ENCODE data around the gene TGM2.

DNA sequence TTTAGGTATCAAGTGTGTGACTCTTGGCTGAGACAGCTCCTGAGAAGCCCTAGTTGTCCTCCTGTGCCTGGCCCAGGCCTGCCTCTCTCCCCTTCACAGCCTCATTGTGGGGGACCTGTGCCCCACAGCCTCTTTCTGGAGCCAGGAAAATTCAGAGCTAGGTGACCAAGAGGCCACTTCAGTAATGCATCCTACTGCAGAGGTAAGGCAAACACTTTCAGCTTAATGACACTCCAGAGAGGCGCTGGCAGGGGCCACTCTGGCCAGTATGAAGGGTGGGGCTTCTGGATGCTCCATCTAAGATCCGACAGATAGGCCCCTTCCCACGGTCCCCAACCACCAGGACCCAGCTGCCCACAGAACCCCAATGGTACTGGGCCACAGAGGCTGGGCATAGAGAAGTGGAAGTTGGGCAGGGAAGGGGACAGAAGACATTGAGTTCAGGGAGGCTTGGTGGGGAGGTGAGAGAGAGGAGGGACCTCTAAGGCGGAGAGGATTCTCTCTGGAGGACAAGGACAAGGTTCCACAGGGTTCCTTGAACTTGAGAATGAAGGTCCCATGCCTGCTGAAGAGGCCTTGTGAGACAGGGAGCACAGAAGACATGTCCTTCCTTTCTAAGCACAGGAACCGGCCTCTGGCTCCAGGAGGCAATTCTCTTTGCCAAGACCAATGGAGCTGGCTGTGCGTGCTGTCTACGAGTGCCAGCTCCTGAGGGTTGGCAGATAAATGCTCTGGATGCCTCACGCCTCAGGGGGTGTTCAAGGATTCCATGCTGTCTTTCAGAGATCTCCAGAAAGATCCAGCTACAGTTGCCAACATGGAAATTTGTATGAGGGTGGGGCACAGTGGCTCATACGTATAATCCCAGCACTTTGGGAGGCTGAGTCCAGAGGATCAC lies 46.4 kb upstream of the TGM2 start:
- TF ChIP-seq GATA3 (IDR thresholded peaks at IDR 0.05; ENCODE audit: low read depth, low read length) (no peak), GATA2 (IDR thresholded peaks at IDR 0.05; ENCODE audit: low read depth, low read length) (no peak)
